ENCODE data around the gene CSF2.

The CSF2 gene

GRCh38 chr5:132067451-132067850 is 6.1 kb upstream of the CSF2 start:
- H3K4me3 ChIP-seq (ENCODE audit: control insufficient read depth, low read depth, low read length), result no peak overlapping the region

DNA sequence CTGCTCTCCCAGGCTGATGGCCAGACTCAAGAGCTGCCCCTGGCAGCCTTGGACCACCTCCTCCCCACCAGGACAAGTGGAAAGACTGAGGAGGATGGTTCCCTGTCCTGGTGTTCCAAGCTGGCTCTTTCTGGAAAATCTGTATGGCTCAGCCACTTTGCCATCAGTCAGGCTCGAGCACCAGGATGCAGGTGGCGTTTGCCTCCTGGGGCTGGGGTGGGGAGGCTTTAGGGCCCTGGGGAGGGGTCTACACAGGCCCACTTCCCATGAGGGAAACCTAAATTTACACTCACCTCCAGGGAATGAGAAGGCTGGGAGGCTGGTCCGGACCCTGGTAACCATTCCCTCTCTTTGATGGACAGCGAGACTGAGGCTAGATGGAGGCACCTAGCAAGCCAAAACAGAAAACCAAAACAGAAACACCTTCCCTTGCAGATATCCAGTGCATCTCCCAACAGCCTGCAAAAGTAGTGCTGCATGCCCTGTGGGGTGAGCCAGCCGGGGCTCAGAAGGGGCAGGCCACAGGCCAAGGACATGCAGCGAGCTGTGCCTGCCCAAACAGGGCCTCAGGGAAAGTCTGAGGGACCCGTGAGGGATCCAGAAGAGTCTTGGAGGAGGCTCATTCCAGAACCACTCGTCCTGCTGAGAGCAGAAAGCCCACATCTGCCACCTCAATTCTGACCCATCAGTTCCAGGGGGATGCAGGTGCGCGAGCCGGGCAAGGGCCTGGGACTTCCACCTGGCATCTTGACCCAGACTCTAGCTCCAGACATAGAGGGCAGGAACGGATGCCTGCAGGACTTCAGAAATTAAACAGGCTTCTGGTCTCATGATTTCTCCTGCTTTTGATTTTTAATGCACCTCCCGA is 5.4 kb upstream of the CSF2 start:
- no peak overlapping the region for H3K4me3 ChIP-seq (ENCODE audit: control insufficient read depth, low read depth, low read length)
- TF ChIP-seq, protein P1, sequence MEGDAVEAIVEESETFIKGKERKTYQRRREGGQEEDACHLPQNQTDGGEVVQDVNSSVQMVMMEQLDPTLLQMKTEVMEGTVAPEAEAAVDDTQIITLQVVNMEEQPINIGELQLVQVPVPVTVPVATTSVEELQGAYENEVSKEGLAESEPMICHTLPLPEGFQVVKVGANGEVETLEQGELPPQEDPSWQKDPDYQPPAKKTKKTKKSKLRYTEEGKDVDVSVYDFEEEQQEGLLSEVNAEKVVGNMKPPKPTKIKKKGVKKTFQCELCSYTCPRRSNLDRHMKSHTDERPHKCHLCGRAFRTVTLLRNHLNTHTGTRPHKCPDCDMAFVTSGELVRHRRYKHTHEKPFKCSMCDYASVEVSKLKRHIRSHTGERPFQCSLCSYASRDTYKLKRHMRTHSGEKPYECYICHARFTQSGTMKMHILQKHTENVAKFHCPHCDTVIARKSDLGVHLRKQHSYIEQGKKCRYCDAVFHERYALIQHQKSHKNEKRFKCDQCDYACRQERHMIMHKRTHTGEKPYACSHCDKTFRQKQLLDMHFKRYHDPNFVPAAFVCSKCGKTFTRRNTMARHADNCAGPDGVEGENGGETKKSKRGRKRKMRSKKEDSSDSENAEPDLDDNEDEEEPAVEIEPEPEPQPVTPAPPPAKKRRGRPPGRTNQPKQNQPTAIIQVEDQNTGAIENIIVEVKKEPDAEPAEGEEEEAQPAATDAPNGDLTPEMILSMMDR (conservative IDR thresholded peaks at IDR 0.05; ENCODE audit: control insufficient read depth, insufficient read depth, low read depth, low read length), result no peak
- no peak for DNase-seq (ENCODE audit: low read depth)

More at GRCh38 chr5:132067451-132067850, 6.1 kb upstream of the CSF2 start:
- DNase-seq (ENCODE audit: low read depth), result no peak
- TF ChIP-seq, protein P1 (conservative IDR thresholded peaks at IDR 0.05; ENCODE audit: control insufficient read depth, insufficient read depth, low read depth, low read length), result no peak

GRCh38 chr5:132069561-132069960 is 4.0 kb upstream of the CSF2 start:
- no peak for DNase-seq (ENCODE audit: low read depth)

GRCh38 chr5:132069994-132070393 is 3.6 kb upstream of the CSF2 start:
- TF ChIP-seq, protein P1 (conservative IDR thresholded peaks at IDR 0.05; ENCODE audit: control insufficient read depth, insufficient read depth, low read depth, low read length), result no peak
- no peak overlapping the region for H3K4me3 ChIP-seq (ENCODE audit: control insufficient read depth, low read depth, low read length)
- DNase-seq (ENCODE audit: low read depth), result no peak

More at GRCh38 chr5:132069561-132069960, 4.0 kb upstream of the CSF2 start:
- TF ChIP-seq, protein P1 (conservative IDR thresholded peaks at IDR 0.05; ENCODE audit: control insufficient read depth, insufficient read depth, low read depth, low read length), result no peak
- H3K4me3 ChIP-seq (ENCODE audit: control insufficient read depth, low read depth, low read length), result no peak overlapping the region

DNA sequence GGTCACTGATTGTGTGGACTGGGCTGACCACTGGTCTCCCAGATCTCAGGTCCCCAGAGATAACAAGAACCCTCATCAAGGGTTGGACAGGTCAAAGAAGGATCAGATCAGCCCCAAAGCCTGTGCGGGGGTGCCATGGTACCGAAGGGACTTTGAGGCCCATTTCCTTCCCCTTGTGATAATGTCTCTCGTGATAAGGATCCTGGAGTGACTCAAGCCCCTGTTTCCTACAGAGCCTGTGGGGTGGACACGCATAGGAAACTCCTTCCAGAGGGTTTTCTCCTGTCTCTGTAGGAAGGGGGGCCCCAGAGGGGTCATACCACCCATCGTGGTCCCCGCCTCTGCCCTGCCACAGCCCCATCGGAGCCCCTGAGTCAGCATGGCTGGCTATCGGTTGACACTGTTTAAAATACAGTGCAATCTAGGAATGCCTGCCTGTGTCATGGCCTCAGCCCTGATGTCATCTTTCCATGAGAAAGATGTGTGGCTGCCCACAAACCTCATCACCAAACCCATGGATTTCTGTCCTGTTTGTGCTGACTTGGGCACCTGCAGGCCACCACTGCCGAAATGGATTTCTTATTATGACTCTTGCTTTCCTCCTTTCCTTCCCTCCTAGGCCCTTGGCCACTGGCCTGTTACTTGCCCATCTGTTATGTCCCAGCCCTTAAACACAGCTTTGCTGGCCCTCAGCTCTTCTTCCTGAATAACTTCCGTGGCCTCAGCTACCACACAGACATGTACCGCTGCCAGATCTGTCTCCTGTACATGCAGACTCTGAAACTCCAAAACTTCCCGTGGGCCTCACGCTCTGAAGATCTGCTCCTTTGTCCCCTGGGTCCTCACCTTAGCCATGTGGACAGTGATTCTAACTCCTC is 2.9 kb upstream of the CSF2 start:
- peak; percentile 32 for DNase-seq (ENCODE audit: low read depth)
- TF ChIP-seq, protein P1 (conservative IDR thresholded peaks at IDR 0.05; ENCODE audit: control insufficient read depth, insufficient read depth, low read depth, low read length), result no peak
- no peak overlapping the region for H3K4me3 ChIP-seq (ENCODE audit: control insufficient read depth, low read depth, low read length)

- no peak for DNase-seq (ENCODE audit: low read depth)
- TF ChIP-seq, protein P1 (conservative IDR thresholded peaks at IDR 0.05; ENCODE audit: control insufficient read depth, insufficient read depth, low read depth, low read length), result no peak
- H3K4me3 ChIP-seq (ENCODE audit: control insufficient read depth, low read depth, low read length), result no peak overlapping the region
Observed at GRCh38 chr5:132071338-132071707, 2.3 kb upstream of the CSF2 start.
